T-helper 2 cell treated with Interferon-gamma antibody and Interleukin-4, amounts not matched to agents 100 ng/mL and 5 ng/mL, for 36 hours (primary cell): Measurements from ENCODE around the gene SORCS2. TPM values are rescaled to one million over a fixed set of nuclear protein-coding genes. Genes with fewer than 3 reads are reported as not detected.

Experiments used
- intact Hi-C: fragments of 100-400 bp; cut with micrococcal nuclease; formaldehyde crosslinking; loops from one replicate; pipeline ENCODE4 v1.15.1; 2023
- total RNA-seq: library from RNA; stranded (reverse); gene quantifications from 2 replicates; pipeline ENCODE4 v1.2.3, GENCODE V29; 2022

Gene SORCS2
- total RNA-seq, 1 donor from 2014 or later, result 0.05 TPM

- intact Hi-C loops, result no loop called here
Observed at GRCh38 chr4:7185487-7186030, 6.8 kb upstream of the SORCS2 start.

GRCh38 chr4:7186031-7186430, 6.3 kb upstream of the SORCS2 start:
- intact Hi-C loops, result no loop called here

GRCh38 chr4:7186516-7187167, 5.7 kb upstream of the SORCS2 start:
- intact Hi-C loops, result no loop called here

GRCh38 chr4:7187168-7187535, 5.2 kb upstream of the SORCS2 start:
- intact Hi-C loops, result no loop called here

GRCh38 chr4:7187691-7188090, 4.6 kb upstream of the SORCS2 start:
- intact Hi-C loops, result no loop called here

GRCh38 chr4:7189066-7189465, 3.3 kb upstream of the SORCS2 start:
- intact Hi-C loops, result no loop called here

GRCh38 chr4:7189475-7190277, 2.7 kb upstream of the SORCS2 start:
- intact Hi-C loops, result loop anchor here (5.0 kb wide), 2 partner anchors 108 to 528 kb away; no protein-coding TSS in a partner anchor

- intact Hi-C loops, result loop anchor here (5.0 kb wide), 2 partner anchors 107 to 527 kb away; no protein-coding TSS in a partner anchor
Observed at GRCh38 chr4:7190278-7190594, 2.1 kb upstream of the SORCS2 start.

GRCh38 chr4:7190691-7191545, 1.4 kb upstream of the SORCS2 start:
- intact Hi-C loops, result loop anchor here (5.0 kb wide), 2 partner anchors 106 to 526 kb away; no protein-coding TSS in a partner anchor

GRCh38 chr4:7191546-7192251, 639 bp upstream of the SORCS2 start:
- intact Hi-C loops, result loop anchor here (1.0 to 5.0 kb wide), 3 partner anchors 106 to 611 kb away; no protein-coding TSS in a partner anchor

GRCh38 chr4:7193030-7193958, 956 bp downstream of the SORCS2 start:
- intact Hi-C loops, result loop anchor here (5.0 kb wide), 2 partner anchors 104 to 524 kb away; no protein-coding TSS in a partner anchor

- intact Hi-C loops, result loop anchor here (5.0 kb wide), 2 partner anchors 103 to 523 kb away; no protein-coding TSS in a partner anchor
Observed at GRCh38 chr4:7194251-7195140, 2.2 kb downstream of the SORCS2 start.

GRCh38 chr4:7195141-7195515, 2.8 kb downstream of the SORCS2 start:
- intact Hi-C loops, result no loop called here

- intact Hi-C loops, result no loop called here
Observed at GRCh38 chr4:7195546-7196287, 3.4 kb downstream of the SORCS2 start.

GRCh38 chr4:7196288-7196651, 3.9 kb downstream of the SORCS2 start:
- intact Hi-C loops, result no loop called here

- intact Hi-C loops, result no loop called here
Observed at GRCh38 chr4:7196736-7197135, 4.4 kb downstream of the SORCS2 start.

GRCh38 chr4:7197910-7198309, 5.6 kb downstream of the SORCS2 start:
- intact Hi-C loops, result no loop called here
